DND-41 (cell line): ENCODE measurements around the gene NLRC4.
"Not testable (repeated sequence)": the region's sequence is repeated elsewhere in the genome, so short reads cannot be mapped to it uniquely, and the experiment has no call there.

Source experiments
- ATAC-seq: fragments of 200-7000 bp; cut with Tn5 transposase; 3 replicates; pipeline ENCODE4 v1.9.1; 2021; ENCODE audit warnings: low read depth; ENCODE audit not compliant: insufficient read depth
- DNase-seq: peaks from one replicate; pipeline ENCODE4 v3.0.0-alpha.2; 2020
- H2AFZ ChIP-seq: 2 replicates; pipeline ENCODE4 v1.6.0; 2012; ENCODE audit warnings: low read depth, low read length
- H3K27ac ChIP-seq: 2 replicates; pipeline ENCODE4 v1.5.1; 2012; ENCODE audit warnings: low read length, inconsistent platforms
- H3K27me3 ChIP-seq: fragments of 200-600 bp; sonication (generic); 2 replicates; pipeline ENCODE4 v1.6.0; 2012; ENCODE audit warnings: low read length, mild to moderate bottlenecking, inconsistent platforms; ENCODE audit not compliant: insufficient read depth, poor library complexity
- H3K36me3 ChIP-seq: 2 replicates; pipeline ENCODE4 v1.5.1; 2012; ENCODE audit warnings: low read length, inconsistent platforms; ENCODE audit not compliant: insufficient read depth
- H3K4me1 ChIP-seq: 2 replicates; pipeline ENCODE4 v1.5.1; 2012; ENCODE audit warnings: mild to moderate bottlenecking, low read length; ENCODE audit not compliant: insufficient read depth
- H3K4me2 ChIP-seq: 2 replicates; pipeline ENCODE4 v1.6.0; 2012; ENCODE audit warnings: mild to moderate bottlenecking, moderate library complexity, low read length, inconsistent platforms; ENCODE audit not compliant: insufficient read depth
- H3K4me3 ChIP-seq, 2 experiments: fragments of 200-600 bp in 1 of 2; shearing (Covaris generic) in 1 of 2; 2 replicates each; pipeline ENCODE4 v1.5.1; 2012 to 2016; ENCODE audit warnings: inconsistent platforms in 2 of 2, low read length in 2 of 2, mild to moderate bottlenecking in 2 of 2, low read depth in 1 of 2, moderate library complexity in 1 of 2
- H3K79me2 ChIP-seq: 2 replicates; pipeline ENCODE4 v1.6.0; 2012; ENCODE audit warnings: low read length, inconsistent platforms; ENCODE audit not compliant: insufficient read depth
- H3K9ac ChIP-seq: 2 replicates; pipeline ENCODE4 v1.6.0; 2012; ENCODE audit warnings: low read depth, mild to moderate bottlenecking, inconsistent platforms, low read length, moderate library complexity
- H3K9me3 ChIP-seq: 2 replicates; pipeline ENCODE4 v1.5.1; 2012; ENCODE audit warnings: low read length, moderate library complexity, mild to moderate bottlenecking, inconsistent platforms; ENCODE audit not compliant: insufficient read depth, severe bottlenecking
- H4K20me1 ChIP-seq: 2 replicates; pipeline ENCODE4 v1.6.0; 2012; ENCODE audit warnings: low read length; ENCODE audit not compliant: insufficient read depth
- CTCF ChIP-seq: IDR thresholded peaks from 2 replicates; pipeline ENCODE4 v1.5.1; 2012; ENCODE audit warnings: borderline replicate concordance, low read length, moderate library complexity, mild to moderate bottlenecking; ENCODE audit not compliant: poor library complexity, severe bottlenecking; ENCODE audit errors: extremely low read depth
- EZH2 ChIP-seq: IDR thresholded peaks from 3 replicates; pipeline ENCODE4 v1.6.1; 2012; ENCODE audit warnings: borderline replicate concordance, low read depth, mild to moderate bottlenecking, moderate library complexity, low read length, inconsistent platforms; ENCODE audit not compliant: severe bottlenecking

The NLRC4 gene

DNA sequence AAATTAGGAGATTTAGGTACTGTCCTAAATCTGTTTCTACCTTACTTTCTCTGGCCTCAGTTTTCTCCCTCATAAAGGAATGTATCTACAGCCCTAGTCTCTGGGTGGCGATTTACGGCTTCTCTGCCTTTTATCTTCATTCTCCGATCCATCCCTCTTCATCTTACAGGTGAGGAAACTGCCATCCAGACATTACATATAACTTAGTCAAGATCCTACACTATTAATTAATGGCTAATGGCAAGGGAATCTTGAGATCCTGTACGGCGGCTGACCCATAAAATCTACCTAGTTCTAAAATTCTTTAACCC is 12.6 kb upstream of the NLRC4 start:
- Histone ChIP-seq H4K20me1 (no peaks in the 10 kb centered on the region), H3K4me2 (peak overlapping the region; percentile 78), H3K27ac (peak overlapping the region; percentile 87), H3K4me1 (peaks cover 23% of the 10 kb centered on the region), H3K9ac (peak overlapping the region; percentile 83), H3K79me2 (peaks cover 46% of the 10 kb centered on the region), H3K4me3 (peak overlapping the region; percentile 21 to 85; a peak in 3 of 4 replicates), H3K9me3 (no peaks in the 10 kb centered on the region), H2AFZ (peak overlapping the region; percentile 87), H3K36me3 (peaks cover 16% of the 10 kb centered on the region), H3K27me3 (no peaks in the 10 kb centered on the region)
- no peak for TF ChIP-seq EZH2
- no peak for TF ChIP-seq CTCF
- DNase-seq (no peak), ATAC-seq (no peak)

GRCh38 chr2:32275790-32276189 is 11.1 kb upstream of the NLRC4 start:
- H3K27me3 ChIP-seq, H3K4me3 ChIP-seq, H3K27ac ChIP-seq, H3K36me3 ChIP-seq, H3K9me3 ChIP-seq, H3K4me2 ChIP-seq, H2AFZ ChIP-seq, ATAC-seq, DNase-seq, H3K9ac ChIP-seq, H4K20me1 ChIP-seq: not testable (repeated sequence)
- peaks cover 23% of the 10 kb centered on the region for H3K4me1 ChIP-seq
- H3K79me2 ChIP-seq: peaks cover 30% of the 10 kb centered on the region

DNA sequence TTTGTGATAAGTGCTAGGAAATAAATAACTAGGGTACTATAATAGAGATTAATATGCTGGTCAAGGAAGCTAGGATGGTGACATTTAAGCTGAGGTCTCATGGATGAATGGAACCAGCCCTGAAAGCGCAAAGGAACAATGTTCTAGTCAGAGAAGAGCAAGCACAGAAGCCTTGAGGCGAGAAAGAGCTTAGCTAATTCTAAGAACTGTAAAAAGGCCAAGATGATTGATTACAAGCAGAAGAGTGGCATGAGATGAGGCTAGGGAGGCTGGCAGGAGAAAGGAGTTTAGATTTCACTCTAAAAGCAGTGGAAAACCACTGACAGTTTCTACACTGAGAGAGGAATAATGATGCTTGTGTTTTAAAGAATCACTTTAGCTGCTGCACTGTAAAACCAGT is 9.6 kb upstream of the NLRC4 start:
- Histone ChIP-seq H3K27ac (no peak overlapping the region), H3K4me1 (peaks cover 17% of the 10 kb centered on the region), H2AFZ (peak overlapping the region; percentile 45), H3K36me3 (no peaks in the 10 kb centered on the region), H3K4me2 (no peak overlapping the region), H3K9me3 (no peaks in the 10 kb centered on the region), H3K27me3 (no peaks in the 10 kb centered on the region), H3K4me3 (no peak overlapping the region), H3K79me2 (peaks cover 16% of the 10 kb centered on the region), H4K20me1 (no peaks in the 10 kb centered on the region), H3K9ac (no peak overlapping the region)
- DNase-seq (no peak), ATAC-seq (no peak)
- no peak for TF ChIP-seq CTCF
- no peak for TF ChIP-seq EZH2

- no peaks in the 10 kb centered on the region for H3K79me2 ChIP-seq
- DNase-seq (no peak), ATAC-seq (no peak)
- H3K4me1 ChIP-seq: peaks cover 6% of the 10 kb centered on the region
- no peak for TF ChIP-seq EZH2
- no peak for TF ChIP-seq CTCF
- H3K27ac ChIP-seq: no peak overlapping the region
- no peaks in the 10 kb centered on the region for H3K9me3 ChIP-seq
- H3K27me3 ChIP-seq: no peaks in the 10 kb centered on the region
- no peaks in the 10 kb centered on the region for H4K20me1 ChIP-seq
- no peak overlapping the region for H3K9ac ChIP-seq
- no peak overlapping the region for H3K4me3 ChIP-seq
- H3K4me2 ChIP-seq: no peak overlapping the region
- H3K36me3 ChIP-seq: no peaks in the 10 kb centered on the region
- peak overlapping the region; percentile 19; the same call in 1 of the 2 replicates for H2AFZ ChIP-seq
Measured at GRCh38 chr2:32272279-32272678, 7.6 kb upstream of the NLRC4 start.
